Gastrocnemius medialis (tissue), 4 donors: ENCODE data around the gene SLC10A1. TPM values are rescaled to one million over a fixed set of nuclear protein-coding genes. Genes with fewer than 3 reads are reported as not detected.

Experiments used
- ATAC-seq, 2 donors: fragments of 150-250 bp; one replicate each; pipeline ENCODE4 v1.9.1; 2016
- DNase-seq, 2 donors: peaks; one replicate each; pipeline ENCODE4 v3.0.0-alpha.2; 2019
- H3K27ac ChIP-seq, 4 donors: fragments of 200-600 bp; sonication (generic); 1 replicate in 1 of 4; 2 replicates in 3 of 4; pipeline ENCODE4 v1.5.1; 2016 to 2018; ENCODE audit warnings: mild to moderate bottlenecking in 2 of 4, moderate library complexity in 1 of 4
- H3K27me3 ChIP-seq, 3 donors: fragments of 200-600 bp; sonication (generic) in 2 of 3; 1 replicate in 1 of 3; 2 replicates in 2 of 3; pipeline versions ENCODE4 v1.5.1 to v1.6.0; 2016 to 2019; ENCODE audit warnings: mild to moderate bottlenecking in 1 of 3, moderate library complexity in 1 of 3
- H3K36me3 ChIP-seq, 2 donors: fragments of 200-600 bp; sonication (generic) in 1 of 2; one replicate each; pipeline ENCODE4 v1.5.1; 2017 to 2018
- H3K4me1 ChIP-seq, 2 donors: fragments of 200-600 bp; sonication (generic) in 1 of 2; one replicate each; pipeline ENCODE4 v1.5.1; 2016 to 2017; ENCODE audit warnings: mild to moderate bottlenecking in 2 of 2
- H3K4me3 ChIP-seq, 4 donors: fragments of 200-600 bp; sonication (generic) in 3 of 4; 1 replicate in 1 of 4; 2 replicates in 3 of 4; pipeline ENCODE4 v1.5.1; 2016 to 2019; ENCODE audit warnings: mild to moderate bottlenecking in 2 of 4
- H3K9me3 ChIP-seq, 3 donors: fragments of 200-600 bp; sonication (generic) in 2 of 3; 1 replicate in 1 of 3; 2 replicates in 2 of 3; pipeline ENCODE4 v1.5.1; 2016 to 2019
- CTCF ChIP-seq, 5 experiments: fragments of 450-650 bp in 3 of 5; fragments of 200-600 bp in 2 of 5; sonication (generic) in 2 of 5; IDR thresholded peaks in 4 of 5; conservative IDR thresholded peaks in 1 of 5; 1 replicate in 4 of 5; 2 replicates in 1 of 5; pipeline ENCODE4 v1.5.1; 2016 to 2019; ENCODE audit warnings: antibody characterized with exemption in 5 of 5, mild to moderate bottlenecking in 3 of 5, moderate library complexity in 3 of 5
- POLR2A ChIP-seq, 2 donors: fragments of 450-650 bp; IDR thresholded peaks; one replicate each; pipeline ENCODE4 v1.6.1; 2017; ENCODE audit warnings: antibody characterized with exemption in 2 of 2, mild to moderate bottlenecking in 2 of 2, moderate library complexity in 2 of 2
- in situ Hi-C, 4 donors: fragments of 200-750 bp; cut with MboI; loops; one replicate each; pipeline versions ENCODE4 v1.15.0 to v1.8.0; 2017; ENCODE audit warnings: low sequenced_read_pairs in 4 of 4
- intact Hi-C: fragments of 100-400 bp; cut with DNase I; formaldehyde crosslinking; loops from one replicate; pipeline ENCODE4 v1.15.1; 2023; ENCODE audit warnings: low total_unique reads
- total RNA-seq, 4 donors: library from RNA; depleted of rRNA; stranded (reverse); fragments of >200 nt; gene quantifications; one replicate each; pipeline versions ENCODE4 v1.1.0 to v1.2.3, GENCODE V29; 2016

The SLC10A1 gene
- total RNA-seq, 4 donors from 2014 or later: 0.22 to 0.23 TPM; not detected in 2

- TF ChIP-seq POLR2A (IDR thresholded peaks at IDR 0.05) (no peak), CTCF (IDR thresholded peaks at IDR 0.05 in 4 of 5, conservative IDR thresholded peaks at IDR 0.05 in 1 of 5) (no peak)
- peak overlapping the region; percentile 18 to 46 (median 38) for H3K27ac ChIP-seq
- H3K9me3 ChIP-seq: no peaks in the 10 kb centered on the region
- in situ Hi-C loops (loop anchor here in 2 of 4 donors (5.0 to 10.0 kb wide), 2 partner anchors 121 to 123 kb away; no protein-coding TSS in a partner anchor), intact Hi-C loops (loop anchor here (1.0 kb wide), 2 partner anchors 125 to 143 kb away; no protein-coding TSS in a partner anchor)
- H3K4me1 ChIP-seq: peaks cover 0 to 4% of the 10 kb centered on the region in 2 donors
- no peak overlapping the region for H3K4me3 ChIP-seq
- H3K36me3 ChIP-seq: no peaks in the 10 kb centered on the region
- ATAC-seq: no peak
- H3K27me3 ChIP-seq: no peaks in the 10 kb centered on the region
- DNase-seq: no peak
These were observed 69.2 kb downstream of the SLC10A1 start for GRCh38 chr14:69727860-69728259.

GRCh38 chr14:69726761-69727511, 70.1 kb downstream of the SLC10A1 start:
- peaks cover 0 to 4% of the 10 kb centered on the region in 2 donors for H3K4me1 ChIP-seq
- H3K27ac ChIP-seq: peak overlapping the region in 3 of 4 donors; percentile 30 to 47 (median 44)
- TF ChIP-seq POLR2A (IDR thresholded peaks at IDR 0.05) (no peak), CTCF (IDR thresholded peaks at IDR 0.05 in 4 of 5, conservative IDR thresholded peaks at IDR 0.05 in 1 of 5) (peak; percentile 96 to 99 (median 98))
- peak; percentile 86 to 92 for ATAC-seq
- H3K9me3 ChIP-seq: no peaks in the 10 kb centered on the region
- DNase-seq: peak in 1 of 2 donors; percentile 52
- peak overlapping the region; percentile 17 to 55 (median 46) for H3K4me3 ChIP-seq
- in situ Hi-C loops: loop anchor here in 2 of 4 donors (5.0 to 10.0 kb wide), 2 partner anchors 120 to 122 kb away; no protein-coding TSS in a partner anchor
- intact Hi-C loops: loop anchor here (1.0 kb wide), 2 partner anchors 124 to 142 kb away; no protein-coding TSS in a partner anchor
- H3K36me3 ChIP-seq: no peaks in the 10 kb centered on the region
- no peaks in the 10 kb centered on the region for H3K27me3 ChIP-seq

Other genes starting within 250 kb of the SLC10A1 start
- gene CCDC177, start 222.4 kb downstream of the SLC10A1 start, total RNA-seq: not detected
- gene SUSD6, start 185.6 kb downstream of the SLC10A1 start, total RNA-seq: 10 to 100 TPM; 11.9 to 26.3 (median 16.2) TPM
- 100 to 1,000 TPM in 1 of 4 donors, 10 to 100 TPM in 3; 57.5 to 113 (median 84.6) TPM for gene SRSF5, start 30.1 kb downstream of the SLC10A1 start, total RNA-seq
- 10 to 100 TPM in 1 of 4 donors, 1 to 10 TPM in 3; 2.7 to 10.2 (median 7.8) TPM for gene SMOC1, start 82.2 kb upstream of the SLC10A1 start, total RNA-seq